NOMO-1 treated with dmso at 0.1 percent for 144 hours (cell line): ENCODE data around the gene HIKESHI.

ENCODE experiments used
- DNase-seq: peaks from one replicate; lab custom pipeline; 2025; ENCODE audit not compliant: unreplicated experiment; lab: John Stamatoyannopoulos, UW

The HIKESHI gene

DNA sequence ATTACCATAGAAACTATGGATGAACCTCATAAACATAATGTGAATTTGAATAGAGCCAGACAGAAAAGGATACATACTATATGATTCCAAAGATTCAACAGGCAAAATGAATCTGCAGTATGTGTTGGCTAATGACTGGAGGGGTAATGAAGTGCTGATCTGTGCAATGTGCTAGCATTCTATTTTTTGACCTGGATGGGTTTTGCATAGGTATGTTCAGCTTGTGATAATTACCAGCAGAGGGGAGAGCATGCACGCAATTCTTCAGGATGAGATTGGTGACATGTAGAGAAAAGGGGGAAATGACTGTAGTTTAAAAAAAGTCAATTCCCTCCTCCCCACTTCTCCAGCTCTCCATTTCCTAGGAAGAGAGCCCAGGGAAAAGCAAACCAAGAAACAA is 72.0 kb downstream of the HIKESHI start:
- DNase-seq = no peak

DNA sequence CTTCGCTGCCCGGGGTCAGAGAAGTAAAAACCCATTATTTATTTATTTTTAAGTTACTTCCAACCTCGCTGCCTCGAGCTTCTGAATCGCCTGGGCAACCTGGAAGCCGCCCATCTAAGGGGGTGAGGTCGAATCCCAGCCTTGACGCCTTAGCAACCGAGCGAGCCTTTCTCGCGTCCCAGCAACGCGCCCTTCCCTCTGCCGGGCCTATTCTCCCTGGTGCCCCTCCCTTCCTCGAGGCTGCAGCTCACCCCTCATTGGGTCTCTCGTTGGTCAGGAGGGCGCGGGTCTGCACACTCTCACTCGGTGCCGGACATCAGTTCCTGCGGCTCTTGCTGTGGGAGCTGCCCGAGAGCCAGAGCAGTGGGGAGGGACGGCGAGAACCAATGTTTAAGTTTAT is 72.5 kb downstream of the HIKESHI start, which contains the start of gene CCDC81:
Gene CCDC81, plus strand, starts transcription at position 302 of the 400 bp plus-strand sequence. CDS start 277 bp downstream, outside the sequence.
- no peak for DNase-seq

DNA sequence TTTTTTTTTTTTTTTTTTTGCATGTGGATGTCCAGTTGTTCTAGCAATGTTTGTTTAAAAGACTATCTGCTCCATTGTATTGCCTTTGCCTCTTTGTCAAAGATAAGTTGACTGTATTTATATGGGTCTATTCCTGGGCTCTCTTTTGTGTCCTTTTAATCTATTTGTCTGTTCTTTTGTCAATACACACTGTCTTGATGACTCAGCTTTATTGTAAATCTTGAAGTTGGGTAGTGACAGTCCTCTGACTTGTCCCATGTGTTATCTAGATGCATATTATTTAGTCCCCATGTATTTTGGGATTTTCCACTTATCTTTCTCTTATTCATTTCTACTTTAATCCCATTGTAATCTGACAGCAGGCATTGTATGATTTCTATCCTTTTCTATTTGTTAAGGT is 75.9 kb downstream of the HIKESHI start:
- DNase-seq = no peak

DNA sequence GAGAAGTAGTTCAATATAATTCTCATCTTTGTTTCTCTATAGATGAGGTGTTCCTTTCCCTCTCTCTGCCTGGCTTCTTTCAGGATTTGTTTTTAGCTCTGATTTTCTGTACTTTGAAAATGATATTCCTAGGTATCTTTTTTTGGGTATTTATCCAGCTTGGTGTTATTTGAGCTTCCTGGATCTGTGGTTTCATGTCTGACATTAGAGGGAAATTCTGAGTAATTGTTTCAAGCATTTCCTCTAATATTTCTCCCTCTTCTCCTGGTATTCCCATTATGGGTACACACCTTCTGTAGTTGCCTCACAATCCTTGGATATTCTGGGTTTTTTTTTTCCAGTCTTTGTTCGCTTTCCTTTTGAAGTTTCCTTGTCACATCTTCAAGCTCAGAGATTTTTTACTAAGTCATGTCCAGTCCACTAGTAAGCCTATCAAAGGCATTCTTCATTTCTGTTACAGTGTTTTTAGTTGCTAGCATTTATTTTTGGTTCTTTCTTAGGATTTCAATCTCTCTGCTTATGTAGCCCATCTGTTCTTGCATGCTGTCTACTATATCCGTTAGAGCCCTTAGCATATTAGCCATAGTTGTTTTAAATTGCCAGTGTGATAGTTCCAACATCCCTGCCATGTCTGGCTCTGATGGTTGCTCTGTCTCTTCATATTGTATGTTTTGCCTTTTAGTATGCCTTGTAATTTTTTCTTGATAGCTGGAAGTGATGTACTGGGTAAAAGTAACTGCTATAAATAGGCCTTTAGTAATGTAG is 78.4 kb downstream of the HIKESHI start:
- DNase-seq = no peak

DNA sequence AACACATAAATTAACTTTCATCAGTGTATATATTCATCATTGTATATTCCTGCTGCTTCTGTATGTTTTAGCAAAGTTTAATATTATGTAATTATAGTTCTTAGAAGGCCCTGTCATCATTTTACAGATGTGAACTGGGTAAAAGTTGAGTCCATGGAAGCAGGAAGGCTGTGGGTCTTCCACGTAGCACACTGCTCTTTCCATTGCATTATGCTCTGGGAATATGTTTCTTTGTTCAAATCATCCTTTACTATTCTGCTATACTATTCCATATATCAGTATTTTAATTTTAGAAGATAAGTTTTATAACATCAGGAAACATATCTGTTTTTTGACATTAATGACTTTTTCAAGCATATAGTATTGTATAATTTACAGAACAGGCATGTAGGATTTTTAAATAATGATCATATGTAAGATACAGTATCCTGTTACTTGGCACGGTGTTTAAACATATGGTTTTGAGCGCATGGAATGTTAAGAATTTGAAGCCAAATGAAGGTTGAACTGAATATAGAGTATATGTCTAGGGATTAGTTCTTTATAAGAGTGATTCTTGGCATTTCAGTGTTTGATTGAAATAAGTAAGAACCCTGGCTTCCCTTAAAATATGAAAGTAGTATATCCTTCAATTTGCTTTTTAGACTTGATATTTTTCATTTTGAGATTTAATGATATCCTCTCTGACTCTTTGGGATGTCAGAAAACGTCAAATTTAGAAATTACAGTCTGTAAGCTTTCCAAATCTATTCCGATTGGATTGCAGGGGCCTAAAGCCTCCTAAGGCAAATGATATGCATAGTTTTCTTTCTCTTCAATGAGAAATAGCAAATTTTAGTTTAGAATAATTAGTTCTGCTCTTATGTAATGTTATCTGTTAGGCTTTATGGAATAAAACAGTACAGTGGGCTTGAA is 81.3 kb downstream of the HIKESHI start:
- DNase-seq = no peak

DNA sequence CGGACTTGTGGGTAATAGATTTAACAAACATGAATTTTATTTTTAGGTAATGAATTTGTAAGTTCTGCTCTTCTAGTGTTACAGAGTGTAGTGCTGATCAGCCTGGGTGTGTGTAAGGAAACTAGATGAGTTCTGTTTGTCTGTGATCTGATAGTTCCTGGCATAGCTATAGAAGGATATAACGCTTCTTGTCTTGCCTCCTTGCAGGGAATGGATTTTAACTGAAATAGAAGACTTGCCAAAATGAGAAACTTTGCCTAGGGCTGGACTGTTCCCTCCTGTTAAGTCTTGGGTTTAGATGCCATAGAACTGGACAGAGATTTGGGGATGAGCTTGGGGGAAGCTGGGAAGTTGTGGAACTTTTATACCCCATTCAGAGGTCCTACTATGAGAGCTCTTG is 84.2 kb downstream of the HIKESHI start:
- no peak for DNase-seq

DNA sequence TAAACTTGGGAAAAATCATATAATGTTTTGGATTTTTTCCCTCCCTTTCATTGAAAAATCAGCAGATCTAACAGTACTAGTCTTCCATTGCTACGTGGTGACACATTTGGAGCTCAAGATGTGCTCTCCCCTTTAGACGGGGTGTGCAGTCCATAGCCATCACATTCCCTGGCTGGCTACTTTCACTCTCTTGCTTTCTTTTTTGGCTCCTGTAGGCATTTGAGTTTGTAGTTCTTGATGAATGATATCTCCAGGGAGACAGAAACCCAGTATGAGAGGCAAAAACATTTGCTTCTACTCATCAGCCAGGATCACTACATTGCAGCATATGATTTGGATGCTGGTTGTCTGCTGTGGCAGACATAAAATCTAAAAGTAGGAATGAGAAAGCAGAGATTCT is 84.7 kb downstream of the HIKESHI start:
- DNase-seq = no peak

DNA sequence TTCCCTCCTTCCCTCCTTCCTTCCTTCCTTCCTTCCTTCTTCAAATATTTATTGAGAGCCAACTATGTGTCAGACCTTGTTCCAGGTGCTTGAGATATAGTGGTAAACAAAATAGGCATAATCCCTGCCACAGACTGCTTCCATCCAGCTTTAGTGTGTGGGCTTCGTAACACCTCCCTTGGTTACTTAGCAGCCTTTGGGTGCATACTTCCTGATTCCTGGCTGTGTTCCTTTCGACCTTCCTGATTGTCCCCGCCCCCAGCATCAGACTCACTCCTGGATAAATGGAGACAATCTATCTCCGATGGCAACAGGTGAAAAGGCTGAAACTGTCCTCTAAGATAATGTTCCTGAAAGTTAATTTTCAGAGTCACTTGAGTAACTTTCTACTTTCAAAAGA is 86.2 kb downstream of the HIKESHI start:
- no peak for DNase-seq

DNA sequence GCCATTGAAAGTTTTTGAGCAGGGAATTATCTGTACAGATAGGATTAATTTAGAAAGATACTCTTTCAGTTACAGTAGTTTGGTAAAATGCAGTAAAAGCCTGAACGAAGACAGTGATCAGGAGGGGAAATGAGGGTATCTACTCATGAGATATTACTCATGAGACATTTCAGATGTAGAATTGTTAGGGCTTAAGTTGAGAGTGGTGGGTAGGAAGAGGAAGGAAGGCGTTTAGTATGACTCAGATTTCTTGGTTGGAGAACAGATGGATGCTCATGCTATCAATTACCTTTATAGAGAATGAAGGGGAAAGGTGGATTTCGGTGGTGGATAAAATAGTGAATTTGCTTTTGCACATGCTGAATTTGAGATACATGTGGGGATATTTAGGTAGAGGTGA is 88.4 kb downstream of the HIKESHI start:
- no peak for DNase-seq

DNA sequence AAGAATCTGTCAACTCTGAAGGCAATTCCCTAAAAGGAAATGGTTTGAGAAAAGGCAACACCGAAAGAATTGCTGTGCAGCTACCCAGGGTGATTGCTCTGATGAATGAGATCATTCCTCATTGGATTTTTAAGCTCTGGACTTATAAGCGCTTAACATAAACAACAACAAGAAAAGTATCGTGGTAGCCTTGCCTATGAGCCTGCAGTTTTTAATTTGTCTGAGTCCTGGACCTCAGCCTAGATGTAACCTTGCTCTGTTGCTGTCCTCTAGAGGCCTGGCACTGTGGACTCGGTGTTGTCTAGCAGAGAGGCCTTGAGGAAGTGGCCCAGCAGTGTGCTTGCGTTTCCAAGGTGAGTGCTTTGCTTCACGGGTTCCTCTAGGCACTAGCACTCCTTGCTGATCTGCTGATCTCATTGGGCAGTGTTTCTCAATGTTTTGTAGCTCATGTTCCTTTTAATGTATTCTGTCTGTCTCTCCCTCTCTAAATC is 93.1 kb downstream of the HIKESHI start:
- no peak for DNase-seq
